Activated effector memory CD4-positive, alpha-beta T cell treated with anti-CD3 and anti-CD28 coated beads, Interleukin-2, amount 50 U/mL, for 16 hours (primary cell): ENCODE measurements around the gene TEX261.

Experiments
- DNase-seq: peaks from one replicate; pipeline ENCODE4 v3.0.0-alpha.2; 2020

Gene TEX261

DNA sequence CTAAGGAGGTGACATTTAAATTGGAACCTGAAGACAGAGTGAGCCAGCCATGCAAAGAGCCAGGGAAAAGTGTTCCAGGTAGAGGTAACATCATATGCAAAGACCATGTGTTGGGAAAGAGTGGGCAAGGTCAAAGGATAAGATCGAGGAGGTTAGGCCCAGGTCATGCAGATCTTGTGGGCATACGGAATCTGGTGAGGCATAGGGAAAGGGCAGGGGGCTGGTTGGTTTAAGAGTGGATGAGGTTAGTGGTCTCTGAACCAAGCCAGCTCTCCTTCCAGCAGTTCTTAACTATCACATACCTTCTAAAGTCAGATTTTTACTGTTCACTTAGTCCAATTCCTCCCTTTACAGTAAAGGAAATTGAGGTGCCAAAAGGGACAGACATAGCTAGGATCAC, 13.3 kb downstream of the TEX261 start:
- no peak for DNase-seq

GRCh38 chr2:70979626-70980025, 15.0 kb downstream of the TEX261 start:
- no peak for DNase-seq

DNA sequence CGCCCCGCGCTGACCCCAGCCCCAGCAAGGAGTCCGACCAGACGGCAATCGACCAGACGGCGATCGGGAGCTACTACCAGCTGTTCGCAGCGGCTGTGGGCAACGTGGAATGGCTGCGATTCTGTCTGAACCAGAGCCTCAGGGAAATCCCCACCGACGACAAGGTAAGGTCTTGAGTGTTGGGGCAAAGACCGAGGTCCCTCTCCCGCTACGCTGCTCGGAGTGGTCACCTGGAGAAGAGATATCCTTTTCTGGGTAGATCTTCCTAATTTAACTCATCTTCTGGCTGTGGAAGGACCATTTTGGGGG, 15.5 kb downstream of the TEX261 start:
- DNase-seq: no peak

DNA sequence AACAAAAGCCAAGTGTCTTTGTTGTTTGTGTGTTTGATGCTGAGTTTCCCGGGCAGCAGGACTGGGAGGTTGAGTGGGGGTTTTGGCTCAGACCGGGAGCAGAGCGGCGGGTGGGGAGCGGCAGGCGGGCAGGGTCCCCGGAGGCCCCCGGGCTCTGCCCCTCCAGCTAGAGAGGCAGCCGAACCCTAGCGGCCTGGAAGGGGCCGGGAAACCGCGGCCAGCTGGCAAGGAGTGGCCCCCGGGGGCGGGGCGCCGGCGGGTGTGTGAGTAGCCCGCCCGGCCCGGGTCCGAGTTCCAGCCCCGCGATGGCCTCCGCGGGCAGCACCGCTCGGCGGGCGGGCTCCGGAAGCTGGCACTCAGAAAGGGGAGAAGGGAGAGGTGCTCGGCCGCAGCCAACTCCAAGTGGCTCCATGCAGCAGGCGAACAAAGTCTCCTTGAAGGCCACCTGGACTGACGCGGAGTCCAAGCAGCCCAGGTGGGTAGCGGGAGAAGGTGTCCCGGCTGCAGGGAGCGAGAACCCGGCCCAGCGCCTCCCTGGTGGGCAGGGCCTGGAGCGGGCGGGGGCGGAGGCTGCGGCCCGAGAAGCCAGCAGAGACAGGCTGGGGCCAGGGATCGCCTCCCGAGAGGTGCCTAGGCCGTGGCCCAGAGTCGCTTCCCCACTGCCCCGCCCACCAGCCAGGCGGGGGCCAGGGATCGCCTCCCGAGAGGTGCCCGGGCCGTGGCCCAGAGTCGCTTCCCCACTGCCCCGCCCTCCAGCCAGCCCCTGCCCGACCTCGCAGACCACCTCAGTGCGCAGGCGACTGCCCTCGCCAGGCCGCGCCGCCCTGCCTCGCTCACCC, 16.1 kb downstream of the TEX261 start, which contains the start of gene ANKRD53:
Gene ANKRD53 (plus strand): TSS at position 290 of the 839 bp plus-strand sequence. CDS start 16 bp downstream, at position 306.
- no peak for DNase-seq

- no peak for DNase-seq
These were observed 17.0 kb downstream of the TEX261 start for GRCh38 chr2:70977605-70978205.

DNA sequence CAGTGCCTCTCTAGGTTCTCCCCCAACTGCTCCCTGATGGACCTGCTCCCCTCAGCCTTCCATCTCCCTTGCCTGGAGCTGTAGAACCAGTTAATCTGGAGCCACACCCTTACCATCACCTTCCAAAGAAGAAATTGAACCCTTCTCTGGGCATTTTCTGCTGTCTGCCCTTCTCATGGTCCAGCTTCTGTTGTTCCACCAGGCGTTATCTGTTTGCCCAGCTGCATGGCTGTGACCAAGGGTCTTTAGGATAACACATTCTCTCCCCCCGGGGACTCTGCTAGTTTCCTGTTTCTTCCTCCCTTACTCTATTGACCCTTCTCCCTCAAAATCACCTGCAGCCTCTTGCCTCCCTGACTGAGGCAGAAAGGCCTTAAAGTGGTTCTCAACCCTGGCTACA, 19.4 kb downstream of the TEX261 start:
- DNase-seq: no peak

- DNase-seq: no peak
These were observed 20.1 kb downstream of the TEX261 start for GRCh38 chr2:70974592-70974991.

- DNase-seq: no peak
These were observed 27.5 kb downstream of the TEX261 start for GRCh38 chr2:70967189-70967588.

GRCh38 chr2:70966681-70967080, 28.0 kb downstream of the TEX261 start:
- no peak for DNase-seq

- no peak for DNase-seq
These were observed 29.2 kb downstream of the TEX261 start for GRCh38 chr2:70965506-70965905.

GRCh38 chr2:70964596-70965386, 29.9 kb downstream of the TEX261 start:
- DNase-seq: peak; percentile 93

DNA sequence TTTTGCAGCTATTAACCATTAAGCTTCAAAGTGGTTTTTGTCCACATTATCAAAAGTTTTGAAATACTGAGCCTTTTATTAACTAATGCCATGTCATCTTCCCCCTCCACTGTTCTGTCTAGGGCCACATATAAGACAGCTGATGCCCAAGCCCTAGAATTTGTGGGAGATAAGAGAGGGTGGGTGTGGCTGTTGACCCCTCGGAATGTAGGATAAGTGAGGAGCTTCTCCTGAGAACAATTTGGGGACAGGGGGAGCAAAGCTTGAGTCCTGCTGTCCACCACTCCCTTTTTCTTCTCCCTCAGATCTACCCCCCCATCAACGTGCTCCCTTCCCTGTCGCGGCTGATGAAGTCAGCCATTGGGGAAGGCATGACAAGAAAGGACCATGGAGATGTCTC, 30.5 kb downstream of the TEX261 start:
- DNase-seq: peak; percentile 3

- DNase-seq: peak; percentile 55
These were observed 31.5 kb downstream of the TEX261 start for GRCh38 chr2:70962885-70963878.

DNA sequence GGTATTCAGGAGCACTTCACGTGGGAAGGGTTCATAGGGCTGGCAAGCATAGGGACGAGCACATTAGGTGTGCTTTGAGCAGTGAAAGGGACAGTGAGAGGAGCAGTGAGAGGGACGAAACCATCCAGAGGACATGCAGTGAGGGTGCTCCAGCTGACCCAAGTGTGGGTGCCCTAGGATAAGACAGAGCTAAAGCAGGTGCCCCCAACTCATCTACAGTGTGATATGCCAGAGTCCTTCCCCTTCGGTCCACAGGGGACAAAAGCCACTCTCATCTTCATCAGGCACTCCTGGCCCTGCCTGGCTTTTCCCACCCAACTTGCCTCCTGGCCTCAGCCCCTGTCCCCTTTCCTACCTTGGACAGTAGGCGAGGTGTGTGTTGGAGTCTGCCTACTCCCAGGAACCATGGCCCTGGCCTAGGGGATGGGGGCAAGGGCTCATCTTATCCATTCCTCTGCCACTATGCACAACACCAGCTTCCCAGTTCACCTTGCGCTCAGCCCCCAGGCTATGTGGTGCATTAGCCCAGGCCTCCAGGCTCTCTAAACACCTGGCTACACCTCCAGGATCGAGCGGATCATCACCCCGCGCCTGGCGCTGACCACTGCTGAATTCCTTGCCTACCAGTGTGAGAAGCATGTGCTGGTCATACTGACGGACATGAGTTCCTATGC, 32.3 kb downstream of the TEX261 start:
- peak; percentile 59 for DNase-seq

DNA sequence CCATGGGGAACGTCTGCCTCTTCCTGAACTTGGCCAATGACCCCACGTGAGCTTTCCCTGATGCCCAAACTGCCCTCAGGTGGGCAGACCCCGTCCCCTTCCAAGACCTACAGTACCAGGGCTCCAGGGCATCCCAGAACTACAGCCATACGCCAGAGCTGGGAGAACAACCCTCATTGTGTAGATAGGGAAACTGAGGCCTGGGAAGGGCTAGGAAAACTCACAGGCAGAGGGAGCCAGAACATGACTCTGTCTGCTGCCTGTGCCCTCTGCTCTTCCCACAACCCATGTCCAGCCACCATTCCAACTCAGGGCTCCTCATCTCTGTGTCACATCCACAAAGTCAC, 33.1 kb downstream of the TEX261 start:
- no peak for DNase-seq

- DNase-seq: peak; percentile 52
These were observed 33.6 kb downstream of the TEX261 start for GRCh38 chr2:70960833-70961647.

DNA sequence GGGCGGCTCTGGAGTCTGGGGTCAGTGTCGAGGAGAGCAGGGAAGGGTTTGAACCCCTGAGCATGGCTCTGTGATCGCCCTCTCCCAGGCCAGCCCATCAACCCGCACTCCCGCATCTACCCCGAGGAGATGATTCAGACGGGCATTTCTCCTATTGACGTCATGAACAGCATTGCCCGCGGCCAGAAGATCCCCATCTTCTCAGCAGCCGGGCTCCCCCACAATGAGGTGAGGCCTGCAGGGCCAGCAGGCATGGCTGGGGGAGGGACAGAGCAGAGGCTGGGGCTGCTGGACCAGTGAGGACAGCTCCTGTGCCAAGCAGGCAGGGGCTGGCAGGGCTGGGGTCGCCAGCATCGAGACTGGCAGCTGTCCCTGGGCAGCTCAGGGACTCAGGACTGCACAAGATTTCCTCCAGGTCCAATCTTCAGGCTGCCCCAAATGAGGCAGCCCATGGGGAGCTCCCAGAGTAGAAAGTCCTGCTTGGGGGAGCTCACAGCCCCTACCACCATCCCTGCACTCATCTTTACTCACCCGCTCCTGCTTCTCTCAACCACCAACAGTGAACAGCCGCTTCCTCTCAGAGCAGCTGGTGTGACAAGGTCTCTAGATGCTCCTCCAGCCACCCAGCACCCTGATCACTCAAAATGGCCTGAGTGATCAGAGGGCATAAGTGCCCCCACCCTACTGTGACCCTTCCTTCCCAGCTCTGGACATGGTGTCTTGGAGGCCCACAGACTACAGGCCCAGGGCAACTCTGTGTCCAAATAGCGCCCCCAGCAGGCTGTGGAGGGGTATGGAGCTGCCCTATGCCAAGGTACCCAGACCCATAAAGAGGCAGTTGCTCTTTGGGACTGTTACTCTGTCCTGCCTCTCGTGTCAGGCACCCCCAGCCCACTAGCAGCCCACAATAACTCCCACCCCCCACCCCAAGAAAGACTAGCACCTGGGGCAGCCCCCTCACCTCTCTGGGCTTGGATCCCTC, 34.5 kb downstream of the TEX261 start:
- DNase-seq: peak; percentile 62

GRCh38 chr2:70959271-70959761, 35.4 kb downstream of the TEX261 start:
- peak; percentile 34 for DNase-seq

GRCh38 chr2:70958759-70959158, 35.9 kb downstream of the TEX261 start:
- peak; percentile 42 for DNase-seq

DNA sequence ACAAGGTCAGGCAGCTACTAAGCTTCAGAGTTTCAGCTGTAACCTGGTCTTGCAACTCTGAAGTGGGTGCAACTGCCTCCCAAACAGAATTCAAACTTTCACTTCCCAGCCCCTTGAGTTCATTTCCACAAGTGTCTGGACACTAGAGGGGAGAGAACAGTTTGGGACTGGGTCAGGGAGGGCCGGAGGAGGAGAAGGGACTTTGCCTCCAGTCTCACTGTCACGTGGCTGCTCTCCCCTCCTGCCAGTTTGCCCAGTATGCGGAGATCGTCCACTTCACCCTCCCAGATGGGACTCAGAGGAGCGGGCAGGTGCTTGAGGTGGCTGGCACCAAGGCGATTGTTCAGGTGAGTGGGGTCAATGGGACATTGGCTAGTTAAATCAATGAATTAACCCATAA, 36.9 kb downstream of the TEX261 start:
- DNase-seq: no peak
